GM21825 (cell line): ENCODE results near the gene ARMC5.
"Not testable (repeated sequence)": the region's sequence is repeated elsewhere in the genome, so short reads cannot be mapped to it uniquely, and the experiment has no call there.

ENCODE experiments used
- ATAC-seq: cut with Tn5 transposase; IDR thresholded peaks from one replicate; pipeline ENCODE4 v1.9.1; 2021; ENCODE audit warnings: mild to moderate bottlenecking, moderate library complexity; ENCODE audit not compliant: unreplicated experiment

Gene ARMC5

GRCh38 chr16:31458844-31459686 is at the start of gene ARMC5:
Gene ARMC5, plus strand, starts transcription at chr16:31459501. Its CDS starts 24 bp downstream, at chr16:31459525.
- peak; percentile 66 for ATAC-seq

DNA sequence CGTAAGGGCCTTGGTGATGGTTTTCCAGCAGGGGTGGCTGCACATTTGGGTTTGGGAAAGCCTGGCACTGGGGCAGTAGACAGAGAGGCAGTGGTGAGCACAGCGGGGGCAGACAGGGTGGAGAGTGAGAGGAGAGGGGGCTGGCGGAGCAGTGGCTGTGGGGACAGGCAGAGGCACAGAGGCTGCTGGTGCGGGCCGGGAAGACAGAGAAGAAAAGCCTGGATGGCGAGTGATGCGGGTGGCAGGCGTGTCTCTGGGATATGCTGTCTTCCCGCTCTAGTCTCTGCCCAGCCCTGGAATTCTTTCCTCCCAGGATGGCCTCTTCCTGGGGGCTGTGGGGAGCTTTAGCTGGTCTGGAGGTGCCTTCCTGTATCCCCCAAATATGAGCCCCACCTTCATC is 49.2 kb upstream of the ARMC5 start:
- no peak for ATAC-seq

DNA sequence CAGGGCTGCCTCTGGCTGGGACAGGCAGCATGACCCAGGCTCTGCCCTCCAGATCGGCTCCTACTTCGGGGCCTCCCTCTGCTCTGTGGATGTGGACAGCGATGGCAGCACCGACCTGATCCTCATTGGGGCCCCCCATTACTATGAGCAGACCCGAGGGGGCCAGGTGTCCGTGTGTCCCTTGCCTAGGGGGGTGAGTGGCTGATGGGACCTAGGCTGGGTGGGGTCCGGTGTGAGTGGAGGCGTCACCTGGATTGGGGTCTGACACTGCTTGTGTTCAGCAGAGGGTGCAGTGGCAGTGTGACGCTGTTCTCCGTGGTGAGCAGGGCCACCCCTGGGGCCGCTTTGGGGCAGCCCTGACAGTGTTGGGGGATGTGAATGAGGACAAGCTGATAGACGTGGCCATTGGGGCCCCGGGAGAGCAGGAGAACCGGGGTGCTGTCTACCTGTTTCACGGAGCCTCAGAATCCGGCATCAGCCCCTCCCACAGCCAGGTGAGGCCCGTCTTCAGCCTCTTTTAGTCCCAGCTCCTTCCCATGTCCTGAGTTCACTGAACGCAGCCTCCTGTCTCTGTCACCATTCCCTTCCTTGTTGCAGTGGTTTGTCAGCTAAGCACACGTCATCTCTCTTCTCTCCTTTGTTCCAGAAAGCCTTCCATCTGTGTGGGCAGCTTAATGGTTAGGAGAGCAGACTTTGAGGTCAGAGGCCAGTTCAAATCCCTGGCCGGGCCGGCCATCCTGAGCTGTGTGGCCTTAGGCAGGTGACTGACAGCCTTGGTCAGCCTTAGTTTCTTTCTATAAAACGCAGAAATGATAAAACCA is 48.1 kb upstream of the ARMC5 start:
- ATAC-seq = no peak

DNA sequence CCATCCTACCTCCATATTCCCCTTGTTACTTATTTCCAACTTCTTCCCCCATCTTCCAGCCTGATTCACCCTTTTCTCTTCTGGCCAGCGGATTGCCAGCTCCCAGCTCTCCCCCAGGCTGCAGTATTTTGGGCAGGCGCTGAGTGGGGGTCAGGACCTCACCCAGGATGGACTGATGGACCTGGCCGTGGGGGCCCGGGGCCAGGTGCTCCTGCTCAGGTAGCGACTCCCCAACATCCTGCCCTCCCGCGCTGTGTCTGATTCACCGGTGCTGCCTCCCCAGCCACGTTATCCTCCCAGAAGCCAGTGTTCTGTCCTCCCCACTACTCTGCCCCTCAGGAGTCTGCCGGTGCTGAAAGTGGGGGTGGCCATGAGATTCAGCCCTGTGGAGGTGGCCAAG is 46.6 kb upstream of the ARMC5 start:
- no peak for ATAC-seq

DNA sequence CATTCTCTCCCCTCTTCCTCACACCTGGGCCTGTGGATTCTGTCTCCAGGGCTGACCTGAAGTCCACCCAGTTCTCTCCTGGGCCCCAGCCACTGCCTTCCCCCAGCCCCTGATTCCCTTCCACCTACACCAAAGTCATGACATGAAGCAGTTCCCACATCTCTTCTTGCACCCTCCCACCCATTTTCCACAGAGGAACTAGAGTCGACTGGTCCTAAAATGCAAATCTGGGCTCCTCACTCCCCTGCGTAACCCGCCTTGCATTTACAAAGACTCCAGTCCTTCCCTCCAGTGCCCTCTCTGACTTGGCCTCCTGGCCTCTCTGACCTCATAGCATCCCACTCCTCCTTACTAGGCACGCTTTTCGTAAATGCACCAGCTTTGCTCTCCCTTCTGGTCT is 45.9 kb upstream of the ARMC5 start:
- no peak for ATAC-seq

DNA sequence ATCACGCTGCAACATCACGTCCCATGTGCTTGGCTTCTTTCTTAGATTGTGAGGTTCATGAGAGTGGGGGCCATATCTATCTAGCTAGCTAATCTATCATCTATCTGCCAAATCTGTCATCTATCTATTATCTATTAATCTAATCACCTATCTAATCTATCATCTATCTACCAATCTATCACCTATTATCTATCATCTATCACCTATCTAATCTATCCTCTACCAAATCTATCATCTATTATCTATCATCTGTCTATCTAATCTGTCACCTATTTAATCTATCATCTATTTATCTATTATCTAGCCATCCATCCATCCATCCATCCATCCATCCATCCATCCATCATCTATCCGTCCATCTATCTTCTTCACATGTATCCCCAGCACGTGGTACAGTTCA is 45.4 kb upstream of the ARMC5 start:
- ATAC-seq = no peak

DNA sequence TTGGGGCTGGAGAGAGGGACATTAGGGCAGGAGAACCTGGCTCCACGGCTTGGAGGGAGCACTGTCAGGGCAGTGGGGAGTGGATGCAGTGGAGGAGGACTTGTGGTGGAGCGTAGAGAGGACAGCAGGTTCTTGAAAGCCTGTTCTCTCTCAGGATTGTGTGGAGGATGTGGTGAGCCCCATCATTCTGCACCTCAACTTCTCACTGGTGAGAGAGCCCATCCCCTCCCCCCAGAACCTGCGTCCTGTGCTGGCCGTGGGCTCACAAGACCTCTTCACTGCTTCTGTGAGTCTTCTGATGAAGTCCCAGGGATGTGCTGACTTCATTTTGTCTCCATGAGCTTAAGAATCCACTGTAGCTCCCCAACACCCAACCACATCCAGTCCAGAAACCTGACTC is 44.6 kb upstream of the ARMC5 start:
- no peak for ATAC-seq

GRCh38 chr16:31416371-31416770 is 42.9 kb upstream of the ARMC5 start:
- ATAC-seq = no peak

GRCh38 chr16:31417036-31417435 is 42.3 kb upstream of the ARMC5 start:
- ATAC-seq = not testable (repeated sequence)

GRCh38 chr16:31417916-31418315 is 41.4 kb upstream of the ARMC5 start:
- no peak for ATAC-seq

- no peak for ATAC-seq
Observed at GRCh38 chr16:31420037-31420436, 39.3 kb upstream of the ARMC5 start.

DNA sequence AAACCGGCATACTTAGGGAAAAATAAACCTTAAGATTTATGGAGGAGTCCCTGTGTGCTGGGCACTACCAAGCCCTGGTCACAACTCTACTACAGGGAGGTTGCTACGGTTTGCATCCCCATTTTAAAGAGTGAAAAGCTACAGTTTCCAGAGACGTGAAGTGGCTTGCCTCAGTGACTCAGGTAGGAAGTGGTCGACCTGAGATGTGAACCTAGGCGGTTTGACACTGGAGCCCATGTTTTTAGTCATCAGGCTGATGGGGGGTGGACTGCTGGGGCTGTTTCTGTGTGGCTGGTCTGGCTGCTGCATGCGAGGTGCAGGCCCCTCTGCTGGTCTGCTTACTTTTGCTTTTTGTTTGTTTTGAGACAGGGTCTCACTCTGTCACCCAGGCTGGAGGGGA is 37.7 kb upstream of the ARMC5 start:
- ATAC-seq = no peak

DNA sequence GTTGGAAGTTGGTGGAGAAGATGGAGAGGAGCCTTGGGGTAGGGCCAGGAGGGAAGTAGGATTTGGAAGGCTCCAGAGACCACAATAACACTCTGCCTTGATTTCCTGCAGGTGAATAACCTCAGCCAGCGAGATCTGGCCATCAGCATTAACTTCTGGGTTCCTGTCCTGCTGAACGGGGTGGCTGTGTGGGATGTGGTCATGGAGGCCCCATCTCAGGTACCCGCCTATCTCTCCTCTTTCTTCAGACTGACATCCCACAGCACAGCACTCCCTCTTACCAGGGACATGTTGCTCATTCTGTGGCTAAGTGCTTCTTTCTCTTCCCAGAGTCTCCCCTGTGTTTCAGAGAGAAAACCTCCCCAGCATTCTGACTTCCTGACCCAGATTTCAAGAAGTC is 36.1 kb upstream of the ARMC5 start:
- no peak for ATAC-seq

- no peak for ATAC-seq
Observed at GRCh38 chr16:31423801-31424200, 35.5 kb upstream of the ARMC5 start.

DNA sequence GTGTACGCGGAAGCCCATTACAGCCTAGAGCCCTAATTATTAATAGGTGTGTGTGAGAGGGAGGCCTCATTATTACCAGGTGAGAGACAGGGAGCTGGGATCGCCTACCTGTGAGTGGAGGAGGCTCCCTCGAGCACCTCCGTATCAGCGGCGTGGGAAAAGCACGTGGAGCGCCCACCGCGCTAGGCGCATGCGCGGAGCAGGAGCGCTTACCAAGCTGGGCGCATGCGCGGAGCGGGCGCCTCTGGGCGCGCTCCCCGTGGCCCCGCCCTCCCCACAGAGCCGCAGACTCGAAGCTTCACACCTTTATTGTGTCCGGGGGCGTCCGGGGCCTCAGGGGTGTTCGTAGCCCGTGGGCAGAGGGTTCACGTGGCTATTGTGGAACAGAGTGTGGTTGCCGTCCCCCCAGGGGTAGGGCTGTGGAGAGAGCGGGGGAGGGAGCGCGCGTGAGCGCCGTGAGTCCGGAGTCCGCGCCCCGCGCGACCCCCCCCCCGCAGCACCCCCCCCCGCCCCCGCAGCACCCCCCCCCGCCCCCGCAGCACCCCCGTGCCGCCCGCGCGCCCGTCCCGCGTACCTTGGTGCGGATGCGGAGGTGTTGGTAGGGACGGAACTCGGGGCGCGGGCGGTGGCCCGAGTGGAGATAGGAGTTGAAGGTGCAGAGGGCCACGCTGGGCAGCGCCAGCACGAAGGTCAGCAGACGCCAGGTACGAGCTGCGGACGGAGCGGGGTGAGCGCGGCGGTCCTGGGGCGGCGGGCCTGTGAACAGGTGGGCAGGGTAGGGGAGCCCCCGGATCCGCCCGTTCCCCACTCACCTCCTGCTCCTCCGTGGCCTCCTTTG is 31.6 kb upstream of the ARMC5 start:
- ATAC-seq = no peak

GRCh38 chr16:31428279-31428597 is 31.1 kb upstream of the ARMC5 start, which contains the start of gene COX6A2:
Gene COX6A2, minus strand, starts transcription at chr16:31428360. Its CDS starts 35 bp downstream, at chr16:31428325.
- ATAC-seq = no peak

GRCh38 chr16:31428638-31429247 is 30.6 kb upstream of the ARMC5 start:
- no peak for ATAC-seq

DNA sequence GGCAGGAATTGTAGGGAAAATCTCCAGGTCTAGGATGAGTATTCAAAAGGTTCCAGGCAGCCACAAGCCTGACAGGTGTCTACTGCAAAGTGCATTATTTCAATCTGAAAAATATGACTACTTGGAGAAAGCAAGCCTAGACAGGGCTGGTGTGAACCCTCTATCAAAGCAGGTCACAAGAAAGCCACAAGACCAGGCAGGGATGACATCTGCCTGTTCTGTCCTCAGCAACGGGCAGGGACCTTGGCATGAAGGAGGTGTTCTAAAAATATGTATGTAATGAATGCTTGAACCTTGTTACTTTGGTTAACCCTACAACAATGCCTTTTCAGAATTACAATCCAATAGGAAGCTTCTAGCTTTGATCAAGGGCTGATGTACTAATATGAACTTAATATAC is 30.0 kb upstream of the ARMC5 start:
- no peak for ATAC-seq

DNA sequence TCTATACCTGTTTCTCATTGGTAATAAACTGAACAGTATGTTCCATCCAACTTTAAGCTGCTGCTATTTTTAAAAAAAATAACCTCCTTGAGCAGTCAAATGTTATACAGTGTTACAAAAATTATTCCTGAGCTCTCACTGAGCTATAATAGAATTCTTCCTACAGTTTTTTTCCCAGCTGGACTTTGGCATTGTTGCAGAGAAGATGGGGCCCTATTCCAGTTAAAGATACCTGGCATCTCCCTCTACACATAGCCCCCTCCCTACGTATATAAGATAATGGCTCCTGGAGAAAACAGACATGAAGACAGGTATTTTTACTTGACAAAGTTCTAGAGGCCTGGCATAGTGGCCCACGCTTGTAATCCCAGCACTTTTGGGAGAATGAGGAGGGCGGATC is 29.5 kb upstream of the ARMC5 start:
- ATAC-seq = no peak

DNA sequence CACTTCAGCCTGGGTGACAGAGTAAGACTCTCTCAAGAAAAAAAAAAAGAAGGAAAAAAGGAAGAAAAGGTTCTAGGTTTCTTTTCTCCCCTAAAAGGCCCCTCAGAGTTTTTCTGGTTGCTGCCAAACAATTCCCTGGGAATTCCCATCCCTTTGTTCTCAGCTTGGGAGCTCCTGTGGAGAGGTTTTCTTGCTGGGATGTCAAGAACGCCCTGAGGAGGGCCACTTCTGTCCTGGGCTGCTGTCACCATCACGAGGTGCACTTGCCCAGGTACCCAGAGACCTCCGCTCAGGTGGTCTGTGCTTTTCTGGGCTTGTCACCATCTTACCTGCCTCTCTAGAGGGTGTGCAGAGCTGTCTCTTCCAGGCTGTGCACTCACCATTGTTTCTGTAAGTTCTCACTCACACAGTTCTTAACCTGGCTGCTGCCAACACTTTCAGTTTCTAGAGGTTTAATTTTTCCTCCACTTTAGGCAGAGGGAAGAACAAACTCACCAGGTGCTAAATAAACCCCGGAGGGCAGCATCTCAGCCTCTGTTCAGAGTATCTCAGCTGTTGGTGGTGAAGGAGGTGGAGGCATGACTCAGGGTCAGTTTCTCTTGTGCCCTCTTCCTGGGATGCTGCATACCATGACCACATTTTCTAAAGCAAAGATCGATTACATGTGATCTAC is 28.8 kb upstream of the ARMC5 start:
- ATAC-seq = no peak
